ENCODE measurements around the gene CRYBG2. TPM values are rescaled to one million over a fixed set of nuclear protein-coding genes. Genes with fewer than 3 reads are reported as not detected.

Gene CRYBG2
- total and polyA plus RNA-seq, 2 of the 8 experiments (the other 6 are each of a cell fraction or from before 2014, with no cell fraction given) = 14.2 to 17.0 TPM

DNA sequence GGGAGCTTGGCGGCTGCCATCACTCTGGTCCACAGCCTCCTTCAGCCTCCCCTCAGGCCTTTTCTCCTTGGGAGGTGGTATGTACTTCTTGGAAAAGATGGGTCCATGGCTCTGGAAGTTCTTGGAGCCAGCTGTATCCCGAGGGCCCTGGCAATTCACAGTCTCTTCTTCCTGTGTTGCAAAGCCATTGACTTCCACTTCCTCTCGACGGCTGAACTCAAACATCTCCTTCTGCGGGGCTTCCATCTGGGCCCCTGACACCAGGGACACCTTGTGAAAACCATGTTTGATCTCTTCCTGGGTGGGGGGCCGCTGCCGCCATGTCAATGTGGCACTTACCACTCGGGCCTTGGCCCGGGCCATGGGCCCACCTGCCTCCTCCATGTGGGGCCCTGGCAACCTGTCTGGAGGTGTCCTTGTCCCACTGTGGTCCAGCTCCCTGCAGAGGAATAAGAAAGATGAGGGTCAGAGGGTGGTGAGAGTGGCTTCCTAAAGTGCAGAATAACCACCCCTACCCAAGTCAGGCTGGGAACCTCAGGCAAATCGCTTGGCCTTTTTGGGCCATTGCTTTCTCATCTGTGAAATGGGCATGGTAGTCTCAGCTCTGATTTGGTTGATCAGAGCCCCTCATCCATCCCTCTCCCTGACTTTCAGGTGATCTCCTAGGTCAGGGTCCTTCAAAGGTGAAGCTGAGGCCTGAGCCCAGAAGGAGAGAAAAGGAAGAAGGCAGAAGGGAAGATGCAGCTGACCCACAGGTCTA is 7.5 kb downstream of the CRYBG2 start:
- H3K14ac ChIP-seq (ENCODE audit: insufficient read length) = no peak overlapping the region
- H4K20me1 ChIP-seq (replicated peaks in 1 of 2; ENCODE audit: control insufficient read depth in 1 of 2, insufficient read depth in 2 of 2, low read length in 2 of 2) = no peaks in the 10 kb centered on the region
- no peak overlapping the region for H3K4me2 ChIP-seq (ENCODE audit: insufficient read depth in 1 of 2, low read depth in 2 of 2, low read length in 2 of 2)
- peaks cover 5 to 15% (median 8%) of the 10 kb centered on the region in 4 experiments for H3K4me1 ChIP-seq (replicated peaks in 1 of 4; ENCODE audit: control insufficient read depth in 3 of 4, insufficient read depth in 4 of 4, low read length in 3 of 4)
- no peak overlapping the region for H4K91ac ChIP-seq (replicated peaks; ENCODE audit: insufficient read length, low read length)
- H3K9ac ChIP-seq (replicated peaks in 1 of 4; ENCODE audit: extremely low read depth in 1 of 4, low read depth in 3 of 4, low read length in 3 of 4) = no peak overlapping the region
- no peak overlapping the region for H2BK15ac ChIP-seq (ENCODE audit: low read length)
- no peak overlapping the region for H2BK120ac ChIP-seq (replicated peaks; ENCODE audit: low read depth, low read length)
- CTCF ChIA-PET (ENCODE audit: partially characterized antibody) = interaction anchor here (0.6 to 6.6 kb wide), 16 partner anchors 8 to 71 kb away, joined by 3 to 52 read pairs (median 4); no protein-coding TSS in a partner anchor
- WGBS, 2 experiments (ENCODE audit: extremely low coverage in 1 of 2, insufficient coverage in 1 of 2, insufficient read length in 1 of 2, insufficient replicate concordance in 2 of 2, low coverage in 1 of 2, low lambda C conversion rate in 2 of 2, missing lambda C conversion rate in 1 of 2) = 83% methylated on average over 10 of the region's 10 CpGs; no CpG with 5 or more reads in 1 of the 2 experiments
- no peak overlapping the region for H3K27ac ChIP-seq (ENCODE audit: low read depth, low read length)
- no peak overlapping the region for H4K5ac ChIP-seq (ENCODE audit: insufficient read length, low read depth, low read length)
- H3K23ac ChIP-seq (ENCODE audit: insufficient read length) = no peak overlapping the region
- no peaks in the 10 kb centered on the region for H3K9me3 ChIP-seq (ENCODE audit: insufficient read depth in 2 of 2, low read depth in 1 of 2, low read length in 1 of 2)
- no peak overlapping the region for H2AFZ ChIP-seq (ENCODE audit: low read length)
- H2BK20ac ChIP-seq (ENCODE audit: low read length) = no peak overlapping the region
- H3K56ac ChIP-seq (replicated peaks; ENCODE audit: insufficient read length, low read depth, low read length) = no peak overlapping the region
- H2AK5ac ChIP-seq (ENCODE audit: low read depth, low read length) = no peak overlapping the region
- no peak overlapping the region for H2BK12ac ChIP-seq (ENCODE audit: low read depth, low read length)
- H3K23me2 ChIP-seq (ENCODE audit: low read depth, low read length) = no peaks in the 10 kb centered on the region
- TF ChIP-seq KDM5A (IDR thresholded peaks at IDR 0.05; ENCODE audit: low read length) (no peak), ATF3 (IDR thresholded peaks at IDR 0.05; ENCODE audit: insufficient read depth, low read depth, low read length) (no peak), CHD1 (IDR thresholded peaks at IDR 0.05; ENCODE audit: low read depth, low read length) (no peak), CBX8 (IDR thresholded peaks at IDR 0.05; ENCODE audit: borderline replicate concordance, low read depth, low read length) (no peak), POLR2AphosphoS5 (IDR thresholded peaks at IDR 0.05; ENCODE audit: low read depth, low read length) (no peak), SIN3A (conservative IDR thresholded peaks at IDR 0.05 in 1 of 2, IDR thresholded peaks at IDR 0.05 in 1 of 2; ENCODE audit: low read depth in 1 of 2, low read length in 2 of 2) (no peak), CBX5 (IDR thresholded peaks at IDR 0.05; ENCODE audit: low read depth, low read length) (no peak), HDAC6 (IDR thresholded peaks at IDR 0.05; ENCODE audit: low read depth, low read length) (no peak), RFX5 (IDR thresholded peaks at IDR 0.05; ENCODE audit: borderline replicate concordance, low read depth, low read length) (no peak)
- FAIRE-seq (no peak), DNase-seq (ENCODE audit: low read depth in 1 of 2, low spot score in 2 of 2) (no peak)
- no peaks in the 10 kb centered on the region for H3K79me2 ChIP-seq (ENCODE audit: control insufficient read depth in 1 of 2, insufficient read depth in 2 of 2, low read length in 2 of 2)
- H3K79me1 ChIP-seq (ENCODE audit: low read depth, low read length) = no peaks in the 10 kb centered on the region
- no peak overlapping the region; the same call in 1 of the 2 replicates for H2BK5ac ChIP-seq (ENCODE audit: low read depth, low read length)
- H3K18ac ChIP-seq (ENCODE audit: extremely low read depth, low read length) = no peak overlapping the region
- no peaks in the 10 kb centered on the region for H3K27me3 ChIP-seq (replicated peaks in 1 of 4; ENCODE audit: control insufficient read depth in 3 of 4, extremely low read depth in 1 of 4, insufficient read depth in 3 of 4, low read length in 3 of 4)
- POLR2A ChIA-PET (ENCODE audit: partially characterized antibody) = interaction anchor here (0.9 to 6.3 kb wide), 5 partner anchors 9 to 66 kb away, joined by 3 to 44 read pairs (median 11); partner anchors contain the start of gene LIN28A
- H3K4ac ChIP-seq (replicated peaks; ENCODE audit: insufficient read length, low read depth, low read length) = no peak overlapping the region
- no peak overlapping the region; the same call in 1 of the 2 replicates for H4K8ac ChIP-seq (ENCODE audit: extremely low read depth, insufficient read depth, low read length)
- H3K4me3 ChIP-seq (ENCODE audit: extremely low read depth in 1 of 4, insufficient read depth in 2 of 4, low read depth in 3 of 4, low read length in 4 of 4) = no peak overlapping the region
- H3K36me3 ChIP-seq (ENCODE audit: control insufficient read depth in 2 of 4, insufficient read depth in 4 of 4, low read length in 3 of 4) = no peaks in the 10 kb centered on the region
